Cardiac fibroblast (primary cell): ENCODE results near the gene HIVEP2.

Experiments used
- DNase-seq, 2 donors: peaks; one replicate each; pipeline versions ENCODE4 v3.0.0 to v3.0.0-alpha.2; 2010; ENCODE audit warnings: low read depth in 2 of 2
- H3K4me3 ChIP-seq, 2 donors: replicated peaks in 1 of 2; 1 replicate in 1 of 2; 2 replicates in 1 of 2; pipeline ENCODE4 v1.5.1; 2011; ENCODE audit warnings: low read depth in 2 of 2, low read length in 2 of 2, mild to moderate bottlenecking in 2 of 2, moderate library complexity in 1 of 2
- TF ChIP-seq, protein P1 (sequence below): IDR thresholded peaks from one replicate; pipeline ENCODE4 v1.5.1; 2011; ENCODE audit warnings: low read depth, mild to moderate bottlenecking, low read length, inconsistent platforms

HIVEP2 gene

DNA sequence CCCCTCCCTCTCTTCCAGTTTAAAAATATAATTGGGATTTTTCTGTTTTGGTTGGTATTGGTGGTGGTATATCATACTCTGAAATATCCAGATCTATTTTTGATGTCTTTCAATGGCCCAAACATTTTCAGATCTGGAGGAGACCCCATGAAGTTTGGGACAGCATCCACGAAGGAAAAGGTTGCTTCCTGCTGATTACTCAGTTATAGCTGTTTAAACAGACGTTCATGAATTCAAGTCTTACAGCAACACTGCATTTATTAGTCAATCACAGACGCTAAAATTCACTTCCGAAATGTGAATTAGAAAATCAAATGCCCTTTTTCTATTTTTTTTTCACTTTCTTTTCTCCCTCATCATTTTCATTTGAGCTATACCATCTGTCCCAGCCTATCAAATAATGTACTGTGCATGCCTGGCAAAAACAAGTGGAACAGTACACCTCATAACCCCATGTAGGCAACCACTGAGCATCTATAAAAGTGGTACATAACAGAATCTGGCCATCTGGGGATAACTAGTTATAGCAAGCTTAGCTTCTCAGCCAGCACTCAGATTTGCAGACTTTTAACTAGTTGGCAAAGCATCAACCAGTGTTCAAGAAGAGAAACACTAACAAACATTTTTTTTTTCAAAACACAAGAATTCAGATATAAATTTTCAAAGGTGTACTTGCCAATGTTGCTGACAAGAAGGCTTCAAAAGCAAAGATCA is 124.5 kb downstream of the HIVEP2 start:
- TF ChIP-seq, protein P1, sequence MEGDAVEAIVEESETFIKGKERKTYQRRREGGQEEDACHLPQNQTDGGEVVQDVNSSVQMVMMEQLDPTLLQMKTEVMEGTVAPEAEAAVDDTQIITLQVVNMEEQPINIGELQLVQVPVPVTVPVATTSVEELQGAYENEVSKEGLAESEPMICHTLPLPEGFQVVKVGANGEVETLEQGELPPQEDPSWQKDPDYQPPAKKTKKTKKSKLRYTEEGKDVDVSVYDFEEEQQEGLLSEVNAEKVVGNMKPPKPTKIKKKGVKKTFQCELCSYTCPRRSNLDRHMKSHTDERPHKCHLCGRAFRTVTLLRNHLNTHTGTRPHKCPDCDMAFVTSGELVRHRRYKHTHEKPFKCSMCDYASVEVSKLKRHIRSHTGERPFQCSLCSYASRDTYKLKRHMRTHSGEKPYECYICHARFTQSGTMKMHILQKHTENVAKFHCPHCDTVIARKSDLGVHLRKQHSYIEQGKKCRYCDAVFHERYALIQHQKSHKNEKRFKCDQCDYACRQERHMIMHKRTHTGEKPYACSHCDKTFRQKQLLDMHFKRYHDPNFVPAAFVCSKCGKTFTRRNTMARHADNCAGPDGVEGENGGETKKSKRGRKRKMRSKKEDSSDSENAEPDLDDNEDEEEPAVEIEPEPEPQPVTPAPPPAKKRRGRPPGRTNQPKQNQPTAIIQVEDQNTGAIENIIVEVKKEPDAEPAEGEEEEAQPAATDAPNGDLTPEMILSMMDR, result no peak
- H3K4me3 ChIP-seq, result peak overlapping the region; percentile 17 to 44
- DNase-seq, result peak in 1 of 2 donors; percentile 54

DNA sequence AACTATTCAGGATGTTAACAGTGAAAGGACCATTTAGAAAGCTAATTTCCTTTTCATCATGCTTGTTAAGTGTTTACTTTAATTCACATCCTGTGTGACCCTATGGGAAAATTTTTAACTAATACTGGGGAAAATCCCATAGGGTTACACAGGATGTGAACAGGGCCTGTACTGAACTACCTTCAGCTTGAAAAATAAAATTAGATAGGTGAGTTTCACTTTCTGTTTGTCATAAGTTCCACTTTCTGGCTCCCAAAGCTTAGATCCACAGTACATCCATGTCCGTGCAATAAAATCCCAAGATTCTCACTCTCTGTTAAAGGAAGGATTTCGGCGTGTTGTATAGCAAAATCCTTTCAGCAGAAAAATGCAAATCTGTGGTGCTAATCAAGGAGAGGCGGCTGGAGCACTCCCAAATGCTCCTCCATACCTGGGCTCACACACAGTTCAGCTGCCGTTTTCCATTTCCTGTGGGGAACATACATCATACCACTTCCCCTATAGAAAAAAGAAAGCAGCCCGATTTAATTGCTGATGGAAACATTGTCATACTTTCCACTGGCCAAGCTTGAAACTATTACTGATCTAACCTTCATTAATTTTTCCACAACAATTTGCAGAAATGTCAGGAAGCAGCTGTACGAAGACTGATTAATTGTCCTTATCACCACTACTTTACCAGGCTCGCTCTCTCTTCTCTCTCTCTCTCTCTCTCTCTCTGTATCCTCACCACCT is 125.2 kb downstream of the HIVEP2 start:
- DNase-seq, result peak; percentile 42 to 67
- peak overlapping the region; percentile 17 to 44 for H3K4me3 ChIP-seq
- TF ChIP-seq, protein P1, result no peak

DNA sequence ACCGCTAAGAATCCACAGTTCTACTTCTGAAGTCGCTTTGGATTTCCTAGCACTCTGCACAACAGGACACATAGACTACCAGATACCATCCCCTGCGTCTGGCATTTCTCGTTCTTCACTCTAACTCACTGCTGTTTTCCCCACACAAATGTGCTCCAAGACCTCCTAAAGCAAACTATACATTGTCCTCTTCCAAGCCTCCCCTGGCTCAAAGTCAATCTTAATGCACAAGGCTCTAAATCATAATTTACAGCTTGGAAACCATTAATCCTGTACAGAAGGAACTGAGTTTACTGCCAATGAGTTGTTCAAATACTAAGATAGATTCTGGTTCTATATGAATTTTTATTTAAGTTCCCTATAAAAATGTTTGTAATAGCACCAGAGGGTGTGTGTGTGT is 128.5 kb downstream of the HIVEP2 start:
- TF ChIP-seq, protein P1, result no peak
- DNase-seq, result no peak
- no peak overlapping the region for H3K4me3 ChIP-seq

DNA sequence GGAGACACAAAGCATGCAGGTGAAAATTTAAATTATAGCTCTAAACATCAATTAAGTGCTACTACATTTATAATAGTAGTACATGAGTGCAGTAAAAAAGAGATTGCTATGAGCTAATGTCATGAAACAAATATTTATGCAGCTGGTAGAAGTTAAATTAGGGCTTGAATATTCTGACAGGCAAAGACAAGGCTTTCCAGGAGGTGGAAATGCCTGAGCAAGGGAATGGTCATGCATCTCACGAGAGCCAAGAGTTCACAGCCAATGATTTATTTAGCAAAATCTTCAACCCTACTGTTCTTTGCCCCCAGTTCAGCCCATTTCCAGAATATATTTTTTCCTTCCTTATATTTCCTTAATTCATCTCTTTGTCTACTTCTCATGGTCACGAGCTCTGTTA is 128.9 kb downstream of the HIVEP2 start:
- TF ChIP-seq, protein P1, result no peak
- peak in 1 of 2 donors; percentile 54 for DNase-seq

DNA sequence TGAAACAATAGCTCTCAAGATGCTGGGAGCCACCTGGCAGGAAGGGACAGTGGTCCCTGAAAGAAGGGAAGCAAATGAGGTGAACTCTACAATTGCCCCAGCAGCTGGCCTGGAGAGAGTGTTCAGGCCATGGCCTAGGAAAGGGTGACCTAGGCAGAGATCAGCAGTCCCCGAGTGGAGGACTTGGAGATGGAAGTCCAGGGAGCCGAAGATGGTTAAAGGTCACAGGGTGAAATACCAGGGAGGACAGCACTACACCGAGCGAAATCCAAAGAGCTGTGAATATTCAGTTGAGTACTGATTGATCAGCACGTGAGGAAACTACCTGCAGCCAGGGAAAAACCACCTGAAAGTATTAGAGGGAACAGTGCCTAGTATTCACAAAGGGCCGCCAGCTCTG is 133.1 kb downstream of the HIVEP2 start:
- DNase-seq, result no peak
- no peak overlapping the region for H3K4me3 ChIP-seq
- TF ChIP-seq, protein P1, result no peak

More for the DNA sequence above, 128.9 kb downstream of the HIVEP2 start:
- H3K4me3 ChIP-seq, result no peak overlapping the region

DNA sequence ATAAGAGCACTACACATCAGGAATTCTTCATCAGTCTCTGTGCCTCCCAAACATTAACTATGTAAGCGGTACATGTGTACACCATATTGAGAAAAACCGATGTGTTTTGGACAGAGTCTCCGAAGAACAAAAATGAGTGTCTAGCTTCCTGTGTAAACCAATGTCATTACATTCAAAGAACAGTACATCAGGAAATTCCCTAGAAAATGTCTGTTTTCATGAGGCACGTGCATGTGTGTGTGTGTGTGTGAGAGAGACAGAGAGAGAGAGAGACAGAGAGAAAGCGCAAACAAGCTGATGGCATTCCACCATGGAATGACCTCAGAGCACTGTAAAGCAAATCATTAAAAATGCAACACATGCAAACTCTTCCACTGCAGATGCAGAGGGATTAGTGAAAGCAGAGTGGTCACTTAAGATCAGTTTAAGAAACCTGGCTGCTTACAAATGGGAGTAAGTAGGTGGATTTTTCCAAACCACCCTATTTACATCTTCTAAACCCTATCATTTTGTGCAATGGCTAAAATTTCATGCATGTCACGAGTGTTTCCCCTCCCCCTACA is 133.9 kb downstream of the HIVEP2 start:
- H3K4me3 ChIP-seq, result no peak overlapping the region
- TF ChIP-seq, protein P1, result no peak
- DNase-seq, result peak in 1 of 2 donors; percentile 24
